Measurements from ENCODE around the gene ODF2. TPM values are rescaled to one million over a fixed set of nuclear protein-coding genes. Genes with fewer than 3 reads are reported as not detected.
A peak's percentile ranks its signal among the peaks of the same experiment; 100 is the strongest.
"Not testable (repeated sequence)": the region's sequence is repeated elsewhere in the genome, so short reads cannot be mapped to it uniquely, and the experiment has no call there.

ODF2 gene
- total RNA-seq, 1 experiment from 2014 or later: 46.8 TPM

GRCh38 chr9:128411364-128412119 lies 44.3 kb upstream of the ODF2 start (continued):
- TF ChIP-seq FOSL1 (IDR thresholded peaks at IDR 0.05; ENCODE audit: low read depth) (no peak), EZH2 (IDR thresholded peaks at IDR 0.05) (no peak), CBX3 (IDR thresholded peaks at IDR 0.05; ENCODE audit: low read depth) (no peak), POLR2A (IDR thresholded peaks at IDR 0.05; ENCODE audit: borderline replicate concordance, extremely low read depth, insufficient read depth, insufficient read length) (no peak), CTCF (IDR thresholded peaks at IDR 0.05 in 2 of 3, conservative IDR thresholded peaks at IDR 0.05 in 1 of 3; ENCODE audit: borderline replicate concordance in 1 of 3, insufficient read depth in 1 of 3, low read depth in 2 of 3, low read length in 2 of 3) (no peak), POLR2AphosphoS5 (IDR thresholded peaks at IDR 0.05; ENCODE audit: low read depth, low read length) (no peak), CEBPB (IDR thresholded peaks at IDR 0.05; ENCODE audit: low read depth) (no peak)

GRCh38 chr9:128412120-128412790 lies 43.6 kb upstream of the ODF2 start:
- Histone ChIP-seq H3K27me3 (ENCODE audit: insufficient read depth, low read length) (no peaks in the 10 kb centered on the region), H2AFZ (ENCODE audit: low read depth, low read length, poor library complexity, severe bottlenecking) (no peak overlapping the region), H3K79me2 (ENCODE audit: insufficient read depth, low read length) (no peaks in the 10 kb centered on the region), H3K27ac (ENCODE audit: low read depth, low read length) (no peak overlapping the region), H4K20me1 (ENCODE audit: insufficient read depth) (no peaks in the 10 kb centered on the region), H3K4me2 (ENCODE audit: low read length) (no peak overlapping the region), H3K9me2 (ENCODE audit: insufficient read depth) (no peaks in the 10 kb centered on the region), H3K9me3 (ENCODE audit: control insufficient read depth in 1 of 2, insufficient read depth in 1 of 2, low read depth in 1 of 2, low read length in 2 of 2) (no peaks in the 10 kb centered on the region), H3K4me3 (replicated peaks in 1 of 2; ENCODE audit: low read depth in 1 of 2, low read length in 2 of 2) (no peak overlapping the region), H3K4me1 (ENCODE audit: control insufficient read depth in 1 of 2, insufficient read depth in 2 of 2, low read length in 2 of 2) (peaks cover 4 to 14% of the 10 kb centered on the region in 2 experiments; a peak in 3 of 4 replicates), H3K9ac (ENCODE audit: low read length) (no peak overlapping the region), H3K36me3 (ENCODE audit: control insufficient read depth in 1 of 2, insufficient read depth in 2 of 2, low read length in 2 of 2) (no peaks in the 10 kb centered on the region)
- ChIA-PET CTCF (interaction anchor here (0.8 to 3.8 kb wide), 5 partner anchors 8 to 117 kb away, joined by 3 to 33 read pairs (median 9); partner anchors contain the start of gene CERCAM), RAD21 (ENCODE audit: low non-redundant PET in 1 of 2, low total read pairs in 2 of 2, uncharacterized antibody in 2 of 2, unreplicated experiment in 2 of 2) (no interaction called here), POLR2A (interaction anchor here (0.7 to 1.5 kb wide), 2 partner anchors 8 to 46 kb away, joined by 4 read pairs; partner anchors contain the start of gene CERCAM)
- BruUV-seq (replicated peaks): no TSS peak
- TF ChIP-seq CTCF (IDR thresholded peaks at IDR 0.05 in 2 of 3, conservative IDR thresholded peaks at IDR 0.05 in 1 of 3; ENCODE audit: borderline replicate concordance in 1 of 3, insufficient read depth in 1 of 3, low read depth in 2 of 3, low read length in 2 of 3): peak; percentile 67 to 81 (median 79)
- no peak for TF ChIP-seq MAX (IDR thresholded peaks at IDR 0.05)
- peak; percentile 90 for TF ChIP-seq RAD21 (IDR thresholded peaks at IDR 0.05; ENCODE audit: low read depth)
- TF ChIP-seq EZH2 (IDR thresholded peaks at IDR 0.05): no peak
- DNase-seq (ENCODE audit: low read depth, low spot score) (no peak), ATAC-seq (peak; percentile 65)
- intact Hi-C loops (cut with micrococcal nuclease): loop anchor here (1.0 to 2.0 kb wide), 3 partner anchors 41 to 117 kb away; partner anchors contain the start of gene URM1

- intact Hi-C loops (cut with micrococcal nuclease): loop anchor here (2.0 kb wide), 1 partner anchor 43 kb away; the partner anchor contains the start of gene URM1
- peaks cover 4 to 14% of the 10 kb centered on the region in 2 experiments; a peak in 3 of 4 replicates for H3K4me1 ChIP-seq (ENCODE audit: control insufficient read depth in 1 of 2, insufficient read depth in 2 of 2, low read length in 2 of 2)
- H3K36me3 ChIP-seq (ENCODE audit: control insufficient read depth in 1 of 2, insufficient read depth in 2 of 2, low read length in 2 of 2); H3K4me2 ChIP-seq (ENCODE audit: low read length); H3K9ac ChIP-seq (ENCODE audit: low read length); H3K27ac ChIP-seq (ENCODE audit: low read depth, low read length); RAD21 ChIA-PET (ENCODE audit: low non-redundant PET in 1 of 2, low total read pairs in 2 of 2, uncharacterized antibody in 2 of 2, unreplicated experiment in 2 of 2); H4K20me1 ChIP-seq (ENCODE audit: insufficient read depth); DNase-seq (ENCODE audit: low read depth, low spot score); H3K27me3 ChIP-seq (ENCODE audit: insufficient read depth, low read length); ATAC-seq; H2AFZ ChIP-seq (ENCODE audit: low read depth, low read length, poor library complexity, severe bottlenecking); H3K4me3 ChIP-seq (replicated peaks in 1 of 2; ENCODE audit: low read depth in 1 of 2, low read length in 2 of 2); H3K9me2 ChIP-seq (ENCODE audit: insufficient read depth); BruUV-seq (replicated peaks); POLR2A ChIA-PET; H3K9me3 ChIP-seq (ENCODE audit: control insufficient read depth in 1 of 2, insufficient read depth in 1 of 2, low read depth in 1 of 2, low read length in 2 of 2); CTCF ChIA-PET; H3K79me2 ChIP-seq (ENCODE audit: insufficient read depth, low read length): not testable (repeated sequence)
Measured at GRCh38 chr9:128413728-128414127, 42.1 kb upstream of the ODF2 start.
